GM21423 (cell line): ENCODE data around the gene CARM1.

ENCODE experiments used
- ATAC-seq: cut with Tn5 transposase; IDR thresholded peaks from one replicate; pipeline ENCODE4 v1.9.1; 2021; ENCODE audit warnings: mild to moderate bottlenecking, moderate library complexity; ENCODE audit not compliant: unreplicated experiment

Gene CARM1

DNA sequence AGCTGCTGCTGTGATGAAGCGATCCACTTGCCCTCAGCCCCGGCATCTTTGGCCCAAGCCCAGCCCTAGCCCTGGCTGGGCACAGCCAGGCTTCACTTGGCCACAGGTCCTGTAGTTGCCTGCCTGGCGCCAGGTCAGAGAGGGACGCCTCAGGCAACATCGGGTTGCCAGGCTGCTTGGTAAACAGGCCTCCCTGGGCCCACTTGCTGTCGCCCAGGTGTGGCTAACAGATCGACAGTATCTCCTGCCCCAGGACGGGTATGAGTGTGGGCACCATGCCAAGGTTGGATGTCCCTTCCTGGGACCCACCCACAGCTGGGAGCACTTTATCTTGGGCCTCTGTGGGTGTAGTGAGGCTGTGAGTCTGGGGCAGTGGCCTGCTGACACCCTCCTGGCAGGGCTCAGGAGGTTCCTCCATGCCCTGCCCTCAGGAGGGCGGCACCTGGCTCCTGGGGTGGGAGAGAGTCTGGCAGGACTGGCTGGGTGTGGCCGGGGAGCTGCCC lies 27.8 kb downstream of the CARM1 start:
- no peak for ATAC-seq

DNA sequence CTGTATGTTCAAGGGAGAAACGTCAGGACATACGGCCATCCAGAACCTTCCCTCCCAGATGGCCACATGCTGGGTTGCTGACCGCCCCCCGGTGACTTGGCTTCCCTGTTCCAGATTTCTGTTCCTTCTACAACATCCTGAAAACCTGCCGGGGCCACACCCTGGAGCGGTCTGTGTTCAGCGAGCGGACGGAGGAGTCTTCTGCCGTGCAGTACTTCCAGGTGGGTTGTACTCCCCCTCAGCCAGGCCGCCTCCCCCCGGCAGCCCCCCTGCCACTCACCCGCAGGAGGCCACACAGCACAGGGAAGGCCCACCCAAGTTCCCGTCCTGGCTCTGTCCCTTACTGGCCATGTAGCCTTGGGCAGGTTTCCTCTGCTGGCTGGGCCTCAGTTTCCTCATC lies 36.6 kb downstream of the CARM1 start:
- ATAC-seq, result no peak

DNA sequence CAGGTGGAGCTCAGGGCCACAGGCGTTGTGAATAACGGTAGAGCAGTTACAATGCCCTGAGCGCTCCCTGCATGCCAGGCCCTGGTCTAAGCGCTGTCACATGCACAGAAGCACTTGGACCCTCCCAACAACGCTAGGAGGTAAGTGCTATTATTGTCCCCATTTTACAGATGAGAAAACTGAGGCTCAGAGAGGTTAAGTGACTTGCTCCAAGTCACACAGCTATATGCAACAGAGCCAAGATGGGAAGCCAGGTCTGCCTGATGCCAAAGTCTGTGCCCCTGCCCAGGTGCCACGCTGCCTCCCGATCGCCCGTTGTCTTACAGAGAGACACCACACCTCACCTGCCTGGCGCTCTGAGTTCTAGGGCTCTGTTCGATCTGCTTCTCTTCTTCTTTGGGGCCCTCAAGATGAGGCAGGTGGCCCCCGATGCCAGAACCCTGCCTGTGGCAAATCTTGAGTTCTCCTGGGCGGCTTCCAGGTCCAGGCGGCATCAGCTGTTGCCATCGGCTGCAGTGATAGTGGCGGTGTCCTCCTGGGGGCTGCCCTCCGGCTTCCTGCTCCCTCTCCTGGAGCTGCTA lies 37.1 kb downstream of the CARM1 start:
- no peak for ATAC-seq

DNA sequence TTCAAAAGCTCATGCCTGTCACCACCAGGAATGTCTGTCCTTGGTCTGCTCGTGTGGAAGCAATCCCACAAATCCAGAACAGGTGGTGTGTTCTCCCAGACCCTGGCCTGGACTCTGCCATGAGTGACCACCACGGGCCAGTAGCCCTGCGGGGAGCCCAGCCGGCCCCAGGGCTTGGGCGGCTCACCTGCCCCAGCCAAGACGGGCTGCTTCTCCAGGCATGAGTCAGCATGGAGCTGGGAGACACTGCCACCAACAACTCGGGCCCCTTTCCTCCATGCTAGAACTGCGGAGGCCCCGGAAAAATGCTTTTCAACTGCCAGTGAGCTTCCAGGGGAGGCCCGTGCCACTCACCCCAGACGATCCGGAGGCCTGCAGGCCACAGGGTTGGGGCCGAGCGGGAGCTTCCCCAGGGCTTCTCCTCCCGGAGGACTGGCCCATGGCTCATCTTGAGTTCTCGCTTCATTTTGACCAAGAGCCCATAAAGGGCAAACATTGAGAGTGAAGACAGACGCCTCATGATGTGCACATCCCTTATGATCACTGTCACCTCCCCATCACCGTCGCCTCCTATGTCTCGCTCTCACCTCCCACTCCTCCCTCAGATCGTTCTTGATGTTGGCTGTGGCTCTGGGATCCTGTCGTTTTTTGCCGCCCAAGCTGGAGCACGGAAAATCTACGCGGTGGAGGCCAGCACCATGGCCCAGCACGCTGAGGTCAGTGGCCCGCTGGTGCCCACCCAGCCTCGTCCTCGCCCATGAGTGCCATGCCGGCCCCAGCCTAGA lies 40.4 kb downstream of the CARM1 start:
- no peak for ATAC-seq

DNA sequence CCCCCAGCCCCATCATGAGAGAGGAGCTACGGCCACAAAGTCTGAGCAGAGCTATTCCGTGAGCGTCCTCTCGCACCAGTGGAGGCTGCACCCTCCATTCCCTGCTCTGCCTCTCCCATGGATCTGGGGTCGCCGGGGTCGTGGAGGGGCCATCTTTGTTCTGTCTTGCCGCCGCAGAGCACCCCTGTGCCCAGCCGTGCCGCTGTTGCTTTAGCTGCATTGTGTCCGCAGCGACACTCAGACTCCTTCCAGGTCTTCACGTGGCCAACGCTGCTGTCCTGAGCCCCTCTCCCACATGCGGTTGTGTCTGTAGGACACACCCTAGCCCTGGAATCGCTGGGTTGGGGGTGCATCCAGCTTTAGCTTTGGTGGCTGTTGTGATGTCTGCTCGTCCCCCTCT lies 41.3 kb downstream of the CARM1 start:
- no peak for ATAC-seq

DNA sequence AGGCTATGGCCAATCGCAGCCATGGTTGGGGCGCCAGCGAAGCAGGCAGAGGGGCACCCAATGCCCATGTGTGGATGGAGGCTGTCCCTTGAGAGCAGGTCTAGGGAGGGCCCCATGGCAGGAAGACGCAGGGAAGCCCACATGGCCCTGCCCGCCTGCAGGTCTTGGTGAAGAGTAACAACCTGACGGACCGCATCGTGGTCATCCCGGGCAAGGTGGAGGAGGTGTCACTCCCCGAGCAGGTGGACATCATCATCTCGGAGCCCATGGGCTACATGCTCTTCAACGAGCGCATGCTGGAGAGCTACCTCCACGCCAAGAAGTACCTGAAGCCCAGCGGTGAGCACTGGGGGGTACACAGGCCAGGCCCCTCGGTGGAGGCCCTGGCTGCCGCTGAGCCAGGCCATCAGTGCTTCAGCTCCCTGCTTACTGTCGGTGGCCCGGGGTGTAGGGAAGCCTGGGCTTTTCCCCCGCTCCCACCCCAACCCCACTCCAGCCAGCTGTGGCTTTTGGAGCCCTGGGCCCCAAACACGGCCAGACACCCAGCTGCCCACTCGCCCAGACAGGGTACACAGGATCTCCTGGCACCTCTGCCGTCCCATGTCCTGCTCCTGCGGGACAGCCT lies 42.5 kb downstream of the CARM1 start:
- ATAC-seq, result no peak

DNA sequence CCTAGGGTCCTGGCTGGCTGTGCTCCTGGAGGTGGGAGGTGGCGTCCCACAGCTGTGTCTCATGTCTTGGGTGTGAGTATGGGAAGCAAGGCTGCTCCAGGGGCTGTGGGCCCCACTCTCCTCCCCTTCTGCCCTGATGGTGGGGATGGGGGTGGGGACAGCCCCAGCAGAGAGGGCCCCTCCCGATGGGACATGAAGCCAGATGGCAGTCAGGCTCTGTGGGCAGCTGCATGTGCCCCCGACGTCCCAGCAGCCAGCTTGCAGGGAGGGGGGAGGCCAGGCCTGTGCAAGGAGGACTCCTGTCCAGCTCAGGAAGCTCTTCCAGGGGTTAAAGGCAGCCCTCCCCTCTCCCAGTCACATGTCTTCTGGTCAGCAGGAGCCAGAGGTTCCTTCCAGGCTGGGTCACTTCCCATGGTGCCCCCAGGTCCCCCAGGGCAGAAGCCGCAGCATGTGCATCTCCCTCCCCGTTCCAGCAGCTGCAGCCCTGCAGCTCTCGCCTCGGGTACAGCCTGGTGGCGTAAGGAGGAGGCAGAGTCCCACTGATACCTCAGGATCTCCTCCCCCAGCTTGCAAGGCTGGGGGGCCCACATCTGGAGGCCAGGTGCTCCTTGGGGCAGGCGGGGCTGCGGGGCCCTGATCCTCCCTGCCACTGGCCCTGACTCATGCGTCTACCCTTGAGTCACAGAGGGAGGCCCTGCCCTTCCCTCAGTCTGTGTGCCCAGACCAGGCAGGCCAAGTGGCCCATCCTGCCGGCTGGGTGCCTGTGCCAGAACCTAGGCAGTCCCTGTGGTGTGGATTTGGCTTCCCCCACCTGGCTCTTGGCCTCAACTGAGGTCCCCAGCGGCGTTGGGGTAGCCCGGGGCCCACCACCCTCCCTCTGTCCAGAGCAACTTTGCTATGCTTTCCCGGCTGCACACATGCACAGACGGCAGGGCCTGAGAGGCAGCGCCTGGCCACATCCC lies 44.1 kb downstream of the CARM1 start:
- ATAC-seq, result no peak

DNA sequence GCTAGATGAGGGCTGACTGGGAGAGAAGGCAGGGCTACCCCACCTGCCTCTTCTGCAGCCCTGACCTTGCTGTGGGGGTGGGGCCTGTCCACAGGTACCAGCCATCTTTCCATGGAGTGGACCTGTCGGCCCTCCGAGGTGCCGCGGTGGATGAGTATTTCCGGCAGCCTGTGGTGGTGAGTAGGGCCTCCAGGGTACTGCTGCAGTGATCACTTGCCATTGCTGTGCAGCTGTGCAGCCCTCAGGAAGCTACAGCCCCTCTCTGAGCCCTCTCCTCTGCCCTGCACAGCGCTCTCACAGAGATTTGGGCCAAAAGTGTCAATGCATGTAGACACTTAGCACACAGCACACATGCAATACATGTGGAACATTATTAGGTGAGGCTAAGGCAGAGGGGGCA lies 45.2 kb downstream of the CARM1 start:
- no peak for ATAC-seq

DNA sequence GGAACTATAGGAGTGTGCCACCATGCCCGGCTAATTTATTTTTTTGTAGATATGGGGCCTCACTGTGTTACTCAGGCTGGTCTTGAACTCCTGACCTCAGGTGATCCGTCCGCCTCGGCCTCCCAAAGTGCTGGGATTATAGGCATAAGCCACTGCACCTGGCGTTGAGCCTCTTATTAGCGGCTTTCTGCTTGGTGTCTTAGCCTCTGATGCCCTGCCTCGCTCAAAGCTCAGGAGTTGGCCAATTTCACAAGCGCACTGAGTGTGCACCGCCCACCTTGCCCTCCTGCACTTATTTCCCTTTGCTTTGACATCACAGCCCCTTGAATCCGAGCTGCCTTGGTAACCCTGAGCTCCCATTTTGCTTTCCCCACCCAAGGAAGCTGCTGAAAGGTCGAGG lies 47.0 kb downstream of the CARM1 start:
- ATAC-seq, result no peak

DNA sequence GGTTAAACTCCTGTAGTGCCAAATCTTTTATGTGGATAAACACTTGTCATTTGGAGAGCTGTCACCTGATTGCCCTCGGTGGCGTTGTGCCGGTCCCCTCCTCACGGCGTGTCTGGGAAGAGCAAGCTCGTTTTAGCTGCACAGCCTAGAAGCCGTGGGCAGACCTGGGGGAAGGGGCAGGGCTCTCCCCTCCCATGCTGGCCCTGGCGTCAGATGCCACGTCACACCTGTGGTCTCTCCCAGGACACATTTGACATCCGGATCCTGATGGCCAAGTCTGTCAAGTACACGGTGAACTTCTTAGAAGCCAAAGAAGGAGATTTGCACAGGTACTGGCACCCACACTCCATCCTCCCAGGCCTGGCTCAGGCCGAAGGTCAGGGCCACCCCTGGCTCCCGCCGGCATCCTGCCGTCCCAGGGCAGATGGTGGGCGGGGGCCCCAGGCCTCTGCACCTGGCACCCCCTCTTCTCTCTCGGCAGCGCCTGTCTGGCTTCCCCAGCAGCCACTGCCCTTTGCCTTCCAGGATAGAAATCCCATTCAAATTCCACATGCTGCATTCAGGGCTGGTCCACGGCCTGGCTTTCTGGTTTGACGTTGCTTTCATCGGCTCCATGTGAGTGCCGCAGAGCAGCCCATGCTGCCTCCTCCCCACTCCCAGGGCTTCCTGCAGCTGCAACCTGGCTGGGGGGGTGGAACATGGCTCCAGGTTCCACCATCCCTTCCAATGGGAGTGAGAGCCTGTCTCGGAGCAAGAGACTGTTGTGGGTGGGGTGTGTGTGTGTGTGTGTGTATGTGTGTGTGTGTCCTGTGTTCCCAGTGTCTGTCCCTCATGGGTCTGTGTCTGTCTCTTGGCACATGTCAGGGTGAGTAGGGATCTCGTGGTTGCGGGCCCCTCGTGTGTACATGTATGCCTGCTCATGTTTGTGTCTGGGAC lies 48.3 kb downstream of the CARM1 start:
- no peak for ATAC-seq

DNA sequence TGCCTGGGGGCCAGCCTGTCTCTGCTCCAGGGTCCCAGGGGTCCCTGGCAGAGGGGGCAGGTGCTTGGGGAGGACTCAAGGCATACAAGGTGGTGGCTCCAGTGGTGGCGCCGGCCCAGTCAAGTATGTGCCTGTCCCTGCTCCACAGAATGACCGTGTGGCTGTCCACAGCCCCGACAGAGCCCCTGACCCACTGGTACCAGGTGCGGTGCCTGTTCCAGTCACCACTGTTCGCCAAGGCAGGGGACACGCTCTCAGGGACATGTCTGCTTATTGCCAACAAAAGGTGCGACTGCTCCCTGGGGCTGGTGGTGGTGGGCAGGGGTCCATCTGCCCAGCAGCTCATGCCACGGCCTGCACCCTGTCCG lies 48.9 kb downstream of the CARM1 start:
- no peak for ATAC-seq

DNA sequence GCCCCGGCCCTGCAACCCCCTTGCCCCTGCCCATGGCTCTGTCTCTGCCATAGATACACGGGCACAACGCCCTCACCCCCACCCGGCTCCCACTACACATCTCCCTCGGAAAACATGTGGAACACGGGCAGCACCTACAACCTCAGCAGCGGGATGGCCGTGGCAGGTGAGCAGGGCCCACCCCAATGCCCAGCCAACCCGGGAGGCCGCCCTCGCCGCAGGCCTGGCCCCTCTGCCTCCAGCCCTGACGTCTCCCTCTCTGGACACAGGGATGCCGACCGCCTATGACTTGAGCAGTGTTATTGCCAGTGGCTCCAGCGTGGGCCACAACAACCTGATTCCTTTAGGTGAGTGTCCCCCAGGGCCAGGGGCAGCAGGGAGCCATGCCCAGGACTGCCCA lies 49.4 kb downstream of the CARM1 start:
- ATAC-seq, result no peak

DNA sequence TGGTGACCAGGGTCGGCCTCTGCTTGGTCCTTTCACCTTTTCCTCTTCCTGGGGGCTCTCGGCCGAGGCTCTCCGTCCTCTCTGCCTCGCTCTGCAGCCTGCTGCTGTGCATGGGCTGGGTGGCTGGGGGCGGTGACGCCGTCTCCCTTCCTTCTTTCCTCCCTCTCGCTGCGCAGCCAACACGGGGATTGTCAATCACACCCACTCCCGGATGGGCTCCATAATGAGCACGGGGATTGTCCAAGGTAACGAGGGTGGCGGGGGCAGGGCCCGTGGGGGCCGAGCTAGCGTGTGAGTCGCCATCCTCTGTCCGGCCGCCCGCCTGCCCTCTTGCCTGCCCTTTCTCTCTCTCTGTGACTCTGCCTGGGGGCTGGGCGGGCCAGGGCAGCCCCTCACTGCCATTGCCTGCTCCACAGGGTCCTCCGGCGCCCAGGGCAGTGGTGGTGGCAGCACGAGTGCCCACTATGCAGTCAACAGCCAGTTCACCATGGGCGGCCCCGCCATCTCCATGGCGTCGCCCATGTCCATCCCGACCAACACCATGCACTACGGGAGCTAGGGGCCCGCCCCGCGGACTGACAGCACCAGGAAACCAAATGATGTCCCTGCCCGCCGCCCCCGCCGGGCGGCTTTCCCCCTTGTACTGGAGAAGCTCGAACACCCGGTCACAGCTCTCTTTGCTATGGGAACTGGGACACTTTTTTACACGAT lies 50.0 kb downstream of the CARM1 start:
- ATAC-seq, result no peak

DNA sequence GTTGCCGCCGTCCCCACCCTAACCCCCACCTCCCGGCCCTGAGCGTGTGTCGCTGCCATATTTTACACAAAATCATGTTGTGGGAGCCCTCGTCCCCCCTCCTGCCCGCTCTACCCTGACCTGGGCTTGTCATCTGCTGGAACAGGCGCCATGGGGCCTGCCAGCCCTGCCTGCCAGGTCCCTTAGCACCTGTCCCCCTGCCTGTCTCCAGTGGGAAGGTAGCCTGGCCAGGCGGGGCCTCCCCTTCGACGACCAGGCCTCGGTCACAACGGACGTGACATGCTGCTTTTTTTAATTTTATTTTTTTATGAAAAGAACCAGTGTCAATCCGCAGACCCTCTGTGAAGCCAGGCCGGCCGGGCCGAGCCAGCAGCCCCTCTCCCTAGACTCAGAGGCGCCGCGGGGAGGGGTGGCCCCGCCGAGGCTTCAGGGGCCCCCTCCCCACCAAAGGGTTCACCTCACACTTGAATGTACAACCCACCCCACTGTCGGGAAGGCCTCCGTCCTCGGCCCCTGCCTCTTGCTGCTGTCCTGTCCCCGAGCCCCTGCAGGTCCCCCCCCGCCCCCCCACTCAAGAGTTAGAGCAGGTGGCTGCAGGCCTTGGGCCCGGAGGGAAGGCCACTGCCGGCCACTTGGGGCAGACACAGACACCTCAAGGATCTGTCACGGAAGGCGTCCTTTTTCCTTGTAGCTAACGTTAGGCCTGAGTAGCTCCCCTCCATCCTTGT lies 50.7 kb downstream of the CARM1 start:
- ATAC-seq, result no peak

DNA sequence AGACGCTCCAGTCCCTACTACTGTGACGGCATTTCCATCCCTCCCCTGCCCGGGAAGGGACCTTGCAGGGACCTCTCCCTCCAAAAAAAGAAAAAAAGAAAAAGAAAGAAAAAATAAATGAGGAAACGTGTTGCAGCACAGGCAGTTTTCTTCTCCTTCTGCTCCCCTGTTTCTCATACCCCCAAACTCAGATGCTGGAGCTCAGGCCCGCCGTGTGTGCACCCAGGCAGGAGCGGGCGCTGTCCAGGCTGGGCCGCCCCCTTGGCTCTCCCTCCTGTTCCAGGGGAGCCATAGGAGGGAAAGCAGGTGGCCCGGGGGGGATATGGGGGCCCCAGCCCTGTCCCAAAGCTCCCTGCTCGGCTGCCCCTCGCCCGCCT lies 51.3 kb downstream of the CARM1 start:
- ATAC-seq, result no peak

DNA sequence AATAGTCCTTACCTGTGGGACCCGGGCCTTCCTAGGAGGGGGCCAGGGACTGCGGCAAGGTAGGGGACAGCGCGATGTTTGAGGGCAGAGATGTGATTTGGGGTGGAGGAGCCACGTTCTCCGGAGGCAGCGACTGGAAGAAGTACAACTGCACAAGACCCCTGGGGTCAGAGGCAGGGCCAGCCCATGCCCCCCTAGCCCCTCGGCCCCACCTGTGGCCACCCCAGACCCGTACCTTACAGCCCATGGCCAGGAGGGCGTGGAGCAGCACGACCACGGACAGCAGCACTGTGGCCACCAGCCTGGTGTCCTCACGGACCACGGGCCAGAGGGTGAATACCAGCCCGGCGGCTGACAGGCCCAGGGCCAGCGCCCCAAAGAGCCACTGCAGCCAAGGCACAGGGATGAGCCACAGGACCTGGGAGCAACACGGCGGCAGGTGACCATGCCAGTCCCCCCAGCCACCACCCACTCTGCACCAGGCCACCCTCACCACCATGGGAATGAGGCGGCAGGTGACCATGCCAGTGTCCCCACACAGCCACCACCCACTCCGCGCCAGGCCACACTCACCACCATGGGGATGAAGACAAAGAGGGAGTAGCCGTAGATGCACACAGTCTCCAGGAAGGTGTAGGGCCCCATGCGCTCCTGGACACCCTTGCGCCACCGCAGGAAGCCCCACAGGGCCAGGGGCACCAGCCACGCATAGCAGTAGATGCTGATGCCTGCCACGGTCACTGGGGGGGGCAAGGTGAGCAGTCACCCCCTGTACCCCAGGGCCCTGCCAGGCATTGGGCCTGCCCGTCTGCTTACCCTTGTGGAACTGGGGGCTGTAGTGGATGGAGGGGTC lies 52.1 kb downstream of the CARM1 start:
- no peak for ATAC-seq

DNA sequence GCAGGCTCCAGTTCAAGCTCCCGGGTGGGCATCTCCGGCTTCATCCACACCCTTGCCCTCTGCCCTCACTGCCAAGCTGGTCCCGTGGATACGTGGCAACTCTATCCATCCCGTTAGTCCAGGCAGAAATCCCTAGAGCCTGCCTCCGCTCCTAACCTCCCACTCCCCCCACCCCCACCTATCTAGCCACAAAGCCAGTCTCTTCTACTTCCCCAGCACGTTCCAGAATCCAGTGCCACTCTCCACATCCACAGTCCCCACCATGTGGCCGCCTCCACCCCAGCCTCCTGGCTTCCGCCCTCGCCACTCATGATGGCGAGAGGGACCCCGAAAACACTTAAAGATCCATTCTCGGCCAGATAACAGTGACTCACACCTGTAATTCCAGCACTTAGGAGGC lies 53.2 kb downstream of the CARM1 start:
- ATAC-seq, result no peak
